GM10847 (cell line): Measurements from ENCODE around the gene PRKCH.

Experiments used
- POLR2A ChIP-seq: IDR thresholded peaks from 2 replicates; pipeline ENCODE4 v1.6.1; 2011; ENCODE audit not compliant: insufficient read length; ENCODE audit errors: extremely low read depth

The PRKCH gene

DNA sequence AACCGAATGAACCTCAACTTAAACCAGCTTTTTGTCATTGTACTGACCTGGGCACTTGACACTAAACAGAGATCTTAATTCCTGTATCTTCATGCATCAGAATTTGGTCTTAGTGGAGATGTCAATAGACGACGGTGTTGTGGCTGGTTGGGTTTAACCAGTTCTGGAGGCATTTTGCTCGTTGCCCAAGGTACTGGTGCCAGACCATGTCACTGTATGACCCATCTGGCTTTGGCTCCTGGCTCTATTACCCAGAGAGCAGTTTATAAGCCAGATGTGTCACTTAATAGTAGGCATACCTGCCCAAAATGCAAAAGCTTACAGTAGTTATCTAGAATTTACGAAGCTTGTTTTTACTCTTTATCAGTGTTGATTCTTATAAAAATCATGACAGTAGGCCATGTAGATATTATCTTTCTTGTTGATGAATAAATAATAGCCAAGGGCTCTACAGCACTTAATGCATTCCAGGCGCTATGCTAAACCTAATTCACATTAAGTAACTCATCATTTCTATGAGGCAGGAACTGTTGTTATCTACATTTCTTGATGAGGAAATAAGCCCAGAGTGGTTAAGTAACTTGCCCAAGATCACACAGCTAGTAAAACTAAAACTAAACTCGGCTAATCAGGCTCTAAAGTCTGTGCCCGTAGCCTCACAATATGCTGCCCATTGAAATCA lies 194.2 kb downstream of the PRKCH start:
- no peak for TF ChIP-seq POLR2A

DNA sequence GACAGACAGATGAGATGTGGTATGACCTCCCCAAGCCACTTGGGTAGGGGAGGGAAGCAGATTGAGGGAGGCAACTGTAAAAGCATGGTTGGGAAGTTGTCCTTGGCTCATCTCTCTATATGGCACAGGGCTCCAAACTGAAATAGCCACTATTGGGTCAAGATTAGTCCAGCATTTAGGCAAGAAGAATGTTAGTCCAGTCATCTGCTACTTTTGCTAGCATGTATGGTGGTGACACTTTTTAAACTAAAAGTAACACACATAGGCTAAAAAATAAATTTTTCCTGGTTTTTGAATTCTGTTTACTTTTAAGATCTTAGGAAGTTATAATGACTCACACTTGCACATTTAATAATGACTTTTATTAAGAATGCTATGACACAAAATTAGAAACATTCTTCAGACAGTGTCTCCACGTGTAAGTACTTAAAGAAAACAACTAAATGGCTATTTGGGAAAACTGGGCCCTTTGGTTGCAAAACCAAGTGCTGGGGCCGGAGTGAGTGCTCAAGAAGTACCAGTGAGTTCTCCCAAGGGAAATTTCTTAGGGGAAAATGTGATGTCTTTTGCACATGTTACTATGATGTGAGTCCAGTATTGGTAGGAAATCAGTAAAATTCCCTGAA lies 194.9 kb downstream of the PRKCH start:
- TF ChIP-seq POLR2A: no peak

DNA sequence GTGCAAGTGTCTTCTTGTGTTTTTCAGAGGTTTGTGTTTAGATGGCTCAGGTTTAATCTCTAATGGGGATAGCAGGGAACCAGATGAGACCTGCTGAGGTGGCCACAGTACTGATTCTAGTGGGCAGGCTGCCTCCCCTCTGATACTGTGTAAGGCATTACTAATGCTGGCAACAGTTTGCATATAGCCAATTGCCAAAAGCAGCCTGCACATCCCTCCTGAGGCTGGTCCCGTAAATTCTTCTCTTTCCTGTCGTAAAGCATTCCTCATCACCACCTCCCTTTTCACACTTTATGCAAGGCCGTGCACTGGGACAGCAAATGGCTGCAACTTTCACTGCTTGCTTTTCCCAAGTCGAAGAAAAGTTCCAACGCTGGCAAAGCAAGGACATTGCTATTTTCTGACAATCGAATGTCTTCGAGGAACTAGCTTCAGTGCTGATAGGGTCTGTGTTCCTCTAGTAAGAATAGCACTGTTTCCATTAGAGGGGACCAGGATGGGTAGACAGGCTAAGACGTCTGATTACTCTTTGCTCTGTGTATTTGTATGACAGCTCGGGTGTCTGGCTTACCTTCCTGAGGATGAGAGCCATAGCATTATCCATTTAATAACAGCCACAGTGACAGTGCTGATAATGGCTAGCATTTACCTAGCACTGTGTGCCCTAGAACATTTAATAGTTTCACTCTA lies 195.7 kb downstream of the PRKCH start:
- no peak for TF ChIP-seq POLR2A

DNA sequence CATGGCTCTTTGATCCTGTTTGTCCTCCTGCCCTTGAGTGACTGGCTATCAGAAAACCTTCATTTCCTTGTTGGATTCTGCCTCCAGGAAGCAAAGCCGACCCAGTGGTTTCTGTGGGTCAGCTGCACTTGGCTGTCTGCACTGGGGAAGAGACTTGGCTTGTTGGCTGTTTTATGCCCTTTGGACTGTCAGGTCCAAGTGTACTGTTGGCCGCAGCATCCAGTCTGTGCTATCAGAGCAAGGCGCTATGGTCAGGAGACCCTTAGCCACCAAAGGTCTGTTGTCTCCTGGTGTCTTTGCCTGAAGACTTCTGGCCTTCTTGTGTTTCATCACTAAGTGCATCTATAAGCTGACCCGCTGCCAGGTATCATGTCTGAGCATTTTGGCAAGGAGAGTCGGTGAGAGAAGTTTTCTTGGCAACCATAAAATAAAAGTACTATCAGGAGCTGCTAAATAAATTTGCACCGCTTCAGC lies 196.6 kb downstream of the PRKCH start:
- no peak for TF ChIP-seq POLR2A

DNA sequence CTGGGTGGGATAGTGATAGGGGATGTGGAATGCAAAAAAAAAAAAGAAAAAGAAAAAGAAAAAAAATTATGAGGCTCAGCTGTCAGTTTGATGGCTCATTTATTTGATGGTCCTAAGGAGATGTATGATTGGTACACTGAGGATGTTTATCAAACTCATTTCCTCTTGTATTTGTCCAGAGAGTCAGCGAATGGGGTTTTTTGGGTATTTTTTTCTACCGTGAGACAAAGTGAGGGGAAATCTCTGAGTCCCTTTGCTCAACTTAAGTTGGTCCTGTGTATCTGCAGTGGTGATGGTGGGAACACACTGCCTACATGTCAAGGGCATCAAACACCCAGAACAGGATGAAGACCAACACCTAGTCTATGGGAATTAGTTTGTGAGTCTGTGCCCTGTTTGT lies 197.0 kb downstream of the PRKCH start:
- no peak for TF ChIP-seq POLR2A

DNA sequence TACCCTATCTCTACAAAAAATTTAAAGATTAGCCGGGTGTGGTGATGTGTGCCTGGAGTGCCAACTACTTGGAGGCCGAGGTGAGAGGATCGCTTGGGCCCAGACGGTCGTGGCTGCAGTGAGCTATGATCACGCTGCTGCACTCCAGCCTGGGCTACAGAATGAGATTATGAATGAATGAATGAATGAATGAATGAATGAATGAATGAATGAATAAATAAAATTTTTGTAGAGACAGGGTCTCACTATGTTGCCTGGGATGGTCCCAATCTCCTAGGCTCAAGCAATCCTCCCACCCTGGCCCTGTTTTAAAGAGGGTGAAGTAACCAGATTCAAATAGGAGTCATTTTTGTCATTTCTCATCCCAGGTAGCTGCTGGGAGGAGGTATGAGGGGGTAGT lies 197.7 kb downstream of the PRKCH start:
- TF ChIP-seq POLR2A: no peak

DNA sequence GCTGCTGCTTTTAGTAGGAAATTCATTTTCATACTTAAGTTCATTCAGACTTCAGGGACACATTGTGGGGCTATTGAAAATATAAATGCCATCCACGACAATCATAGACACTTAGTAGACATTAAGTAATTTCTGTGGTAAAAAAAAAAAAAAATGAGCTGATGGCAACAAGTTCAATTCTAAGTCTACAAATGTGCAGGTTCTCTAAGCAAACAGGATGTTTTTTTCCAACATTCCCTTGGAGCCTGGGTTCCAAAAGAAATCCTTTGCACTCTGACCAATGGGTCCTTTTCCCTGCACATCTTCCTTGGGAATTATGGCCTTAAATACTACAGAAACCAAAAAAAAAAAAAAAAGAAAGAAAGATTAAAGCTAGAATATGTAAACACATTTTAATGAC lies 198.4 kb downstream of the PRKCH start:
- TF ChIP-seq POLR2A: no peak

DNA sequence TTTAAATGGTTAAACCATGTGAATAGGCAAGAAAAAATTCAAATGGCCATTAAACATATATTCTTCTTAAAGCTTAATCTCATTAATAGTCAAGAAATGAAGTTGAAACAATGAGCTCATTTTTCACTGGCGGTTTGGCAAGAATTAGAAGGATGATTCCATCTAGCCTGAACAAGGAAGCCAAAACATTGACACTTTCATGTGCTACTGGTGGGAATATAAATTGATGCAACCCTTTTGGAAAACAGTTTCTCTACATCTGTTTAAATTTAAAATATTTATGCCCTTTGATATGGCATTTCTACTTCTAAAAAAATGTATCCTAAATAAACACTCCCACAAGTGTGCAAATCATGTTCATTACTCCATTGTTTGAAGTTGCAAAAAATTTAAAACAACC lies 199.2 kb downstream of the PRKCH start:
- no peak for TF ChIP-seq POLR2A

DNA sequence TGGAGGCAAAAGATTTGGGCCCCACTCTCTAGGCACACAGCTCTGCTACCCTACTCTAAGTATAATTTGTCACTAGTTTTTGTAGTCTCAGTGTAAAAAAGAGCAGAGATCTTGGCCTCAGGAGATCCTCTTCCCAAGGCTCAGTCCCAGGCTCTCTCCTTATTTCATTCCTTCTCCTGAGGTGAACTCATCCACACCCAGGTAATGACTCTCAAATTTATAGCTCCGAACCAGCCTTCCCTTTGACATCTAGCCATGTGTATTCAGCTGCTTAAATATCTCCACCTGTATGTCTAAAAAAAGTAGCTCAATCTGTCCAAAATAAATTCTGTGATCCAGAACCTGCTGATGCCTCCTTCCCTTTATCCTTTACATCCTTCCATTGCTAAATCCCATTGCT lies 200.4 kb downstream of the PRKCH start:
- TF ChIP-seq POLR2A: no peak

DNA sequence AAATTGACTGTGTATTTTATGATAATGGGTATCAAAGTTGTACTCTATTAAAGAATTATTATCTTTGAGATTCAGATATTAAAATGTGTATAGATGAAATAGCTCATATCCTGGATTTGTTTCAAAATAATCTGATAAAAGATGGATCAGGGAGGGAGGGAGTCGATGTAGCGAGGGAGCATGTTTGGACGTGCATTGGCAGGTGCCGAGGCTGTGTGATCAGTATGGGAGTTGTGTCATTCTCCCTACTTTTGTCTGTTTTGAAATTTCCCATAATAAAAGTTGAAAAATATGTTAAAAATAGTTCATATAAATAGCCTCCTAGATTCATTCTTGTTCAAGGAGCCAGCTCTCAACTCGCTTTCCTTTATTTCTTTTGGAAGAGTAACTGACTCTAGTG lies 202.4 kb downstream of the PRKCH start:
- no peak for TF ChIP-seq POLR2A

DNA sequence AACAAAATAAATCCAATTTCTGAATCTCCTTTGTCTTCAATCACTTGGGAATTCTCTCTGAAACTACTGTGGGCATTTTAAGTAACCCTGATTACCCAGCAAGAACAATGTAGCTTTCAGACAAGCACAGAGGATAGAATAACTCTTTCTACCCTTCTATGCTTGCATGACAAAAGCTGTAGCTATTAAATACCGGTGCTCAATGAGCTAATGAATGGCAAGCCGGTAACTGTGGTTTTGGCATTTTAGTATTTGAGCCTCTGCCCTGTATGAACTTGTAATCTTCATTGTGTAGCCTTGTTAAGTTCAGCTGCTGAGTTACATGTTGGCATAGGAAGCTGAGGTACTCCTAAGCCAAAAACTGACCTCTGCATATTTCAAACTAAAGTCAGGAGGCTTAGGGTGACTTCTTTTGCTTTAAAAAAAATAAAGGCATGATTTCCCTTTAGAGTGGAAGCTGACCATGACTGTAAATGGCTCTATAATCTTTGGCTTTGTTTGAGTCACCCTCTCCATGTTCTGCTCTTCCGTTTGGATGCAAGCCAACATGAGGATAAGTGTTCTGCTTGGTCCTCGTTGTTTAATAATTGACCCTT lies 202.9 kb downstream of the PRKCH start:
- TF ChIP-seq POLR2A: no peak

DNA sequence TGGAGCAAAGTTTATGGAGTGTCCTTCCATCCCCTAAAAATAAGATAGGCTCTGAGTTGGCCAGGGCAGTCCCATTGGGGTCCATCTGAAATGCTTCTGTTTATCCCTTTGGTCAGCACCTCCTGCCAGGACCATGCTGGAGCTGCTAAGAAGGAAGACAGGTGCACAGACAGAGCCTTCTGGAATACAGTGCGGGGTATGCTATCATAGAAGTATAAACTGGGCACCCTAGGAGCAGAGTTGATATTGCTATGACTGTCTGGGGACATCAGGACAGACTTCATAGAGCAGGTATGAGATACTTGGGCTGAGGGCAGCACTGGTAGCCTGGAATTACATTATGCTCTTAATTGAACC lies 203.5 kb downstream of the PRKCH start:
- no peak for TF ChIP-seq POLR2A

DNA sequence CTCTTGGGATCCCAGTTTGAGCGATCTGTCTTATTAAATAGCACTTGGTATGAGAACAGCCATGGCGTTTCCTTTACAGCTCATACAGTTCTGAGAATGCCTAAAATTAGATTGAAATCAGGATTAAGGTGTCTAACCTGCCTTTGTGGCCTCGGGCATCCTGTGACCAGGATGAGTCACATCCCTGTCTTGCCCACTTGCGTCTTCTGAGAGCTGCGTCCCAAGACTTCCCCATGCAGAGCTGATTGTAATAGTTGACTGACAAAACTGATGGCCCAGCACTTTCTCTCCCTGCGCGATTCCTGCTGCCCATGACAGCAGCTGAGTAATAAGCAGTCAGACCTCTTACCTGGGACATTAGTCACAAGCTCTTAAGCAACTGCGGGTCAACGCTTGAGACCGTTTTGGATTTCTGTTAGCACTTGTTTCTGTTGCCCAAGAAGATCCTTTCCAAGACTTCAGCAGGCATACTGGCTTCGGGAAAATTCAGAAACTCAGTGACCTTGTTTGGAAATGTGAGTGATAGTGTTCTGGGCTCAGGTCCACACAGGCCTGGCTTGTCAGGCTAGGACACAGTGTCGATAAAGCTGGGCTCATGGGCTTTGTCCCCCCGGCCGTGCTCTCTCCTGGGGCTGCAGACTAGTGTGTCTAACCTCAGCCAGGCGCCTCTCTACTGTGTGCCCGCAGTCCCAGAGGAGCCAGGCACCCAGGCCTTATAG lies 204.1 kb downstream of the PRKCH start:
- no peak for TF ChIP-seq POLR2A

DNA sequence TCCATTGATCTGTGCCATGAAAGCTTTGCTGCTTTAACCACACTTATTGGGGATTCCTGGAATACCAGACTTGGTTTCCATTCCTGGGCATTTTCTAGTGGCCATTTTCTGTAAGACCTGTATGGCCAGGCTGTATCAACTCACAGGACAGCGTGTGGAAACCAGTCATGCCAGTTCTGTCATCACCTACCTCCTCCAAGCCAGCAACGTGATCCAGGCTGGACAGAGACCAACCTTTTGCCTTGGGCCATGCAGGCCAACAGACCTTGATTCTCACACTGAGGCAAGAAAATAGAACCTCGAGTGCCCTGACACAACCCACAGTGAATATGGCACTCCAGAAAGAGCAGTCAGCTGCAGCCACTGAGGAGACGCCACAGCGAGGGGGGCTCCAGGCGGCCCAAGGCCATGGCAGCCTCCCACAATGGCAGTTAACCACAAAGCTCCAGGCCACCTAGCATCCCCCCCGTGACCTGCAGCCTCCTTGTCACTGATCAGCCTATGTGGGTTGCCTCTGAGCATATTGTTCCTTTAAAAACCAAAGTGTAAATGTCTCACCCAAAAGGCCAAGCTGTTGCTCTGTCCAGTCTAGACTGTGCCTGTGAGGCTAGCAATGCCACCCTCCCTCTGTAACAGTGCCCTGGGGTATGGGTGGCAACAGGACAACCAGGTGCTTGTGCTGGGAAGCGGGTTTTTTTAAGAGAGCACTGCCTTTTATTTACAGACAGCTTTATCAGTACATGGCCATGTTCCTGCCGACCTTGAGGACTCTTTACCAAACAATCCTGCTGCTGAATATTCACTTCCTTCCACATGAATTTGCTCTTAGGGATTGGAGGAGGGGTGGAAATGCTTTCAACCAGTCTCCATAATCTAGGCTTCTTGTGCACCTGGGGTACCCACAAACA lies 205.3 kb downstream of the PRKCH start:
- TF ChIP-seq POLR2A: no peak
